CD4-positive, alpha-beta T cell treated with Interleukin-4 for 4 hours (primary cell): ENCODE data around the gene SYNRG.
"Not testable (repeated sequence)": the region's sequence is repeated elsewhere in the genome, so short reads cannot be mapped to it uniquely, and the experiment has no call there.

Experiments used
- DNase-seq: peaks from one replicate; pipeline ENCODE4 v3.0.0-alpha.2; 2020

The SYNRG gene

GRCh38 chr17:37541880-37542660 lies 67.1 kb downstream of the SYNRG start:
- no peak for DNase-seq

- no peak for DNase-seq
Measured at GRCh38 chr17:37538981-37539659, 70.1 kb downstream of the SYNRG start.

GRCh38 chr17:37535906-37536305 lies 73.3 kb downstream of the SYNRG start:
- no peak for DNase-seq

GRCh38 chr17:37532756-37533155 lies 76.5 kb downstream of the SYNRG start:
- no peak for DNase-seq

DNA sequence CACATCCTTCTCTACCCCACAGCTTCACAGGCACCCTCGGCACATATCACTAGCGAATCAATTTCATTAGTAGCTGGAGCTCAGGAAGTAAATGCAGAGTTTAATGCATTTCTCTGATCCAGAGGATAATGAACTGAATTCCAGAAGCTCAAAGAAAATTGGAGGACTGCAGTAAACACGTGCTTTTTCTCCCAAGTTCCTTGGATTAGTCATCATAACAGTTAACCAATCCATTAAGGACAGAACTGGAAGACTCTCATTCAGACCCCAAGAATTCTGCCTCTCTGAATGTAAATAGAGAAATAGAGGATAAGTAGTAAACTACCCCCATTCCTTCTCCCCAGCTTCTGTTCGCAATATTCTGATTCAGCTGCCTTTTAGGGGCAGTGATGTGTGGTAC lies 78.8 kb downstream of the SYNRG start:
- no peak for DNase-seq

DNA sequence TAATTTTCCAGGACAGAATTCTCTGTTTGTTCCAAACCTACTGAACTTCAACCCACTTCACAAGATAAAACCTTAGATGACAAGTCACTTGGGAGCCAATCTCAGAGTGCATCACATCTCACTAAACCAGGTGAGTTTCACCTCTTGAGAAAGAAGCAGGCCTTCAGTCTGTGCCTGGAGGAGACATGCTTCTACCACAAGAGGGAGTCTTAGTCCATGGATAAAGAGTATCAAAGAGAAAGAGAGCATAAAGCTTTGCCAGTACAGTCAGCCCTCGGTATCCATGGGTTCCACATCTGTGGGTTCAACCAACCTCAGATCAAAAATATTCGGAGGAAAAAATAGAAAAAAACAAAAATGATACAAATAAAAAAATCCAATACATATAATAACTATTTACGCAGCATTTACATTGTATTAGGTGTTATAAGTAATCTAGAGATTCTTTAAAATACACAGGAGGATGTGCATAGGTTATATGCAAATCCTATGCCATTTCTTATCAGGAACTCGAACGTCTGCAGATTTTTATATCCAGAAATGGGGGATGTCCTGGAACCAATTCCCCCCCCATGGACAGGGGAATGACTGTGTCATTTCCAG lies 81.9 kb downstream of the SYNRG start:
- DNase-seq, result peak; percentile 43

DNA sequence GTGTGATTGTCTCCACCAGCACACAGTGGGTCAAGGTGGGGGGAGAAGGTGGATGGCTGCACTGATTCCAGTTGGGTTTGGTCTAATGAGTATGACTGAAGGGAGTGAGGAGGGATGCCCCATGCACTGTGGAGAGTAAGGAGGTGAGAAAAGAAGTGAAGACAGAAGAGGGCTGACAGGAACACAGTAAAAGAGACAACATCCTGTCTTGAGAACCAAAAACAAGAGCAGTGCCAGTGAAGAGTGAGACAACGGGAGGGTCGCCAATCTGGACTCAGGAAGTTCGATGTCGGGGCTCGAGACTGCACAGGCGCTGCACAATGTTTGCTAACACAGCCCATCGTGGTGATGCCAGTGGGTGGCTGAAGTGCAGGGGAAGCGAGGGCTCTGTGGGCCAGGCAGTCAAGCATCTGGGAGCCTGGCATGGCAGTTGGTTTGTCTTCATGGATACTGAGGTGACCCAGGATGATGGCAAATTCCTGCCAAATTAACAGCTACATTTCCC lies 85.5 kb downstream of the SYNRG start:
- no peak for DNase-seq

GRCh38 chr17:37521821-37522220 lies 87.4 kb downstream of the SYNRG start:
- DNase-seq, result no peak

DNA sequence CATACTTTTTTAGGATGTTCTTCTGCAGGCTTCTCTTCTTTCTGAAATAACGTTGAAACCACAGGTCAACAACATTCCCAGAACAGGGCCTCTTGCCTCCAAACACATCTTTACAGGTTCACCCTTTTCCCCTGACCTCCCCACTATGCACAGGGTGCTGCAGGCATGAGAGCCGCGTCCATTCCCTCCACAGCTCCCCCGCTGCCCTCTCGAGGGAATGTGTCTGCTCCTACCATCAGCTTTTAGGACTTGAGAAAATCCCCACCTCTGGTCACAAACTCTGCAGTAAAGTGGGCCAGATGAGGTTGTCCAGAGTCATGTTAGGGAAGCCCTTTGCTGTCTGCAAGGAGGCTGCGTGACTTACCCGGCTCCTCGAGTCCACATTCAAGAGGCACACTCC lies 89.0 kb downstream of the SYNRG start:
- no peak for DNase-seq

DNA sequence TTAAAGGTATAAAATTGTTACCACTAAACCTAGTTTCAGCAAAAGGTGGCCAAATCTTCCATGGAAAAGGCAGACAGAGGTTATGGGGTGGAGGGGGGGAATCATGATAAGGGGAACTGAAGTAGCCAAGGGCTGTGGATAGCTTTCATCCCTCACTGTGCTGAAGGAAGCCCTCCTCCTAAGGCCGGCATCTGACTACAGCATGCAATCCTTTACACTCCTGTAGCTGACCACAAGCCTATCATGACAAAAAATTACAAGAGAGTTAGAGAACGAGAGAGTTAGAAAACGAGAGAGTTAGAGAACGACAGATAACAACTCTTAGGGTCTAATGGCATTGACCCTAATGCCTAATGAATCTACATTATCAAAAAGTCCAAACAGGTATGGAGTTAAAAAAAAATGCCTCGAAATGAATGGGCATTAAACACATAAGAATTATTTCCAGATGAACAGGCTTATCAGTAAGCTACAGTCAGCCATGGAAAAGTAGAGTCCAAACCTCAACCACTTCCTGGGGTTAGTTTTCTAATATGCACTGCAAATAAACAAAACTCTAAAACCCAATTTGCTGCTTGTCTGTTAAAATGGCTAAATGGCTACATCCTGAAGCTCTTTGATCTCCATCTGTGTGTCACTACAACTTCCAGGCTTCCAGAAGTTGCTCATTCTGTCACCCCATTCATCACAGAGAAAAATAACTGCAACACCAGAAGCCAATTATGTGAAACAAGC lies 89.8 kb downstream of the SYNRG start:
- no peak for DNase-seq

DNA sequence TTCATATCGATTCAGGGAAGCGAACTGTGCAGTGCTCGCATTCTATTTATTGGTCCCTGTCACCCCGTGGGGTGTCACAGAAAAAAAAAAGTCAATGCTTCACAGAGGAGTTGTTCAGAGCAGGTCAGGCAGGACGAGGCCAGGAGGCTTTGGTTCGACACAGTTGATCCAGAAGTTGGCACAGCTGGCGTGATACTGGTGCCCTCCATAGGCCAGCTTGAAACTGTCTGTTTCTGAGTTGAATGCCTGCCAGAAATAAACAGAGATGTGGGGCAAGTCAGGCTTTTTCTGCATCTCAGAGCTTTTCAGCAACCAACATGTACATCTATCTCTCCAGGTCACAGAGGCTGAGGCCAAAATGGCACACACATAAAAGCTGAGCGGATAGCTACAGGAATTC lies 90.4 kb downstream of the SYNRG start:
- no peak for DNase-seq

GRCh38 chr17:37517881-37518280 lies 91.3 kb downstream of the SYNRG start:
- no peak for DNase-seq

DNA sequence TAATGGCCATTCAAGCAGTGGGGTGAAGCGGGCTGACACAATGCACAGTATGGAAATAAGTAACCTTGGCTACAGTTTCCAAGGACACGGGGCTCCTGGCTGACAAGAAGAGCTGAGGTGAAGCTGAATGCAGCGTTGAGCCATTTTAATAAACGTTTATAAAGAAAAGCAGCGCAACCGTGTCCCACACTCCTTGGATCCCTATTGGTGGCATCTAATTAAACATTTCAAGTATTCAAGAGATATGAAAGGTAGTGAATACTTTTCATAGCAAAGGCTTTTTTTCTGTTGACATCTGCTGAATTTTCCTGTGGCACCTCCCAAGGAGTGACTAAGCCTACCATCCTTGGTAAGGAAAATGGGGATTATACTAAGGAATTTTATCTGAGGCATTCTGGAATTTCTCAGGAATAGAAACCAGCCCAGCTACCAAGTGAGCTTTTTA lies 93.1 kb downstream of the SYNRG start:
- no peak for DNase-seq

- no peak for DNase-seq
Measured at GRCh38 chr17:37513711-37514110, 95.5 kb downstream of the SYNRG start.

DNA sequence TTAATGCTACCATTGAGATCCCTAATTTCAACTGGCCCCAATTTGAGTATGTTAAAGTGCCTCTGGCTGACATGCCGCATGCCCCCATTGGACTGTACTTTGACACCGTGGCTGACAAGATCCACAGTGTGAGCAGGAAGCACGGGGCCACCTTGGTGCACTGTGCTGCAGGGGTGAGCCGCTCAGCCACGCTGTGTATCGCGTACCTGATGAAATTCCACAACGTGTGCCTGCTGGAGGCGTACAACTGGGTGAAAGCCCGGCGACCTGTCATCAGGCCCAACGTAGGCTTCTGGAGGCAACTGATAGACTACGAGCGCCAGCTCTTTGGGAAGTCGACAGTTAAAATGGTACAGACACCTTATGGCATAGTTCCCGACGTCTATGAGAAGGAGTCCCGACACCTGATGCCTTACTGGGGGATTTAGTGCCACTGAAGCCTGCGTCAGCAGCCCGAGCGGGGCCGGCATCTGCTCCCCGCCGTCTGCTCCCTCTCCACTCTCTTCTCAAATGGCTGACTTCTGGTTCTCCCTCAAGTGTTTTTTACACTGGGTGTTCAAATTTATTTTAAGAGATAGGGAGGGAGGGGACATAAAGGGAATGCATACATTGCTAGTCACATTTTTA lies 96.7 kb downstream of the SYNRG start:
- DNase-seq, result no peak

DNA sequence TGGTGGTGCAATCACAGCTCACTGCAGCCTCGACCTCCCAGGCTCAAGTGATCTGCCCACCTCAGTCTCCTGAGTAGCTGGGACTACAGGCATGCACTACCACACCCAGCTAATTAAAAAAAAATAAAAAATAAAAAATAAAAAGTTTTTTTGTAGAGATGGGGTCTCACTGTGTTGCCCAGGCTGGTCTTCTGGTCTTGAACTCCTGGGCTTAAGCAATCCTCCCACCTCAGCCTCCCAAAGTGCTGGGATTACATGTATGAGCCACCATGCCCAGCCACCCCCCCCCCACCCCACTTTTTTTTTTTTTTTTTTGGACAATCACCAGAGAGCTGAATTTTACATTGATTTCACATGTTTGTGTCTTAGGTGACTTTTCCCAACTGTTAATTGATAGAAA lies 97.6 kb downstream of the SYNRG start:
- DNase-seq, result not testable (repeated sequence)

GRCh38 chr17:37510056-37510455 lies 99.2 kb downstream of the SYNRG start:
- DNase-seq, result no peak

- DNase-seq, result no peak
Measured at GRCh38 chr17:37507111-37507510, 102.1 kb downstream of the SYNRG start.

- DNase-seq, result no peak
Measured at GRCh38 chr17:37506678-37507077, 102.5 kb downstream of the SYNRG start.

DNA sequence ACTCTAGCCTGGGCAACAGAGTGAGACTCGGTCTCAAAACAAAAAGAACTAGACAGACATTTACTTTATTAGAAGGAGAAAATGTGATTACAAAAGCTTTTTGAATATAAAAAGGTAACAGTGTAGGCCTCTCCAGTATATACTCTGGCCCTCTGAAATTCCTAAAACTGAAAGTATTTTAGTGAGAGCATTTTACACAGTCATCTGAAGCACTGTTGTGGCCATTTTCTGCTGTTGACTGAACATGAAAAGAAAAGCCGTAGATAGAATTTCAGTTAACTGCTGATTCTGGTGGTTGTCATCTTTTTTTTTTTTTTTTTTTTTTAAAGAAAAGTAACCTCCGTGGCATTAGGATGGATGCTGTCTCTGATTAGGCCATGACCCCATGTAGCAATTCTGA lies 103.9 kb downstream of the SYNRG start:
- DNase-seq, result no peak

- no peak for DNase-seq
Measured at GRCh38 chr17:37503148-37503547, 106.1 kb downstream of the SYNRG start.
